GM12872 (cell line): ENCODE results near the gene MSRB1.

ENCODE experiments used
- CTCF ChIP-seq: IDR thresholded peaks from 3 replicates; pipeline ENCODE4 v1.5.1; 2011; ENCODE audit warnings: low read depth, mild to moderate bottlenecking, low read length, moderate library complexity; ENCODE audit not compliant: insufficient read depth

Gene MSRB1

GRCh38 chr16:1916640-1916990, 26.4 kb downstream of the MSRB1 start:
- TF ChIP-seq CTCF = no peak

GRCh38 chr16:1915732-1916639, 27.0 kb downstream of the MSRB1 start:
- no peak for TF ChIP-seq CTCF

- TF ChIP-seq CTCF = no peak
Observed at GRCh38 chr16:1914988-1915387, 28.0 kb downstream of the MSRB1 start.

- no peak for TF ChIP-seq CTCF
Observed at GRCh38 chr16:1914084-1914608, 28.9 kb downstream of the MSRB1 start.

- no peak for TF ChIP-seq CTCF
Observed at GRCh38 chr16:1913327-1914083, 29.5 kb downstream of the MSRB1 start.

- no peak for TF ChIP-seq CTCF
Observed at GRCh38 chr16:1912215-1912543, 30.8 kb downstream of the MSRB1 start.

GRCh38 chr16:1911467-1912214, 31.4 kb downstream of the MSRB1 start:
- TF ChIP-seq CTCF = no peak
